ENCODE data around the gene GPC3. TPM values are rescaled to one million over a fixed set of nuclear protein-coding genes. Genes with fewer than 3 reads are reported as not detected.

GPC3 gene
- total RNA-seq, 1 experiment from 2014 or later = 0.98 TPM

- Histone ChIP-seq H3K4me3 (replicated peaks in 1 of 2; ENCODE audit: low read depth in 1 of 2, low read length in 2 of 2) (no peak overlapping the region), H2AFZ (ENCODE audit: low read depth, low read length, poor library complexity, severe bottlenecking) (no peak overlapping the region), H3K27ac (ENCODE audit: low read depth, low read length) (no peak overlapping the region), H3K27me3 (ENCODE audit: insufficient read depth, low read length) (no peaks in the 10 kb centered on the region), H3K4me1 (ENCODE audit: control insufficient read depth in 1 of 2, insufficient read depth in 2 of 2, low read length in 2 of 2) (no peaks in the 10 kb centered on the region), H3K4me2 (ENCODE audit: low read length) (no peak overlapping the region), H3K36me3 (ENCODE audit: control insufficient read depth in 1 of 2, insufficient read depth in 2 of 2, low read length in 2 of 2) (no peaks in the 10 kb centered on the region), H3K9ac (ENCODE audit: low read length) (no peak overlapping the region), H3K9me3 (ENCODE audit: control insufficient read depth in 1 of 2, insufficient read depth in 1 of 2, low read depth in 1 of 2, low read length in 2 of 2) (no peaks in the 10 kb centered on the region), H3K9me2 (ENCODE audit: insufficient read depth) (no peaks in the 10 kb centered on the region), H4K20me1 (ENCODE audit: insufficient read depth) (no peaks in the 10 kb centered on the region), H3K79me2 (ENCODE audit: insufficient read depth, low read length) (no peaks in the 10 kb centered on the region)
- ATAC-seq (no peak), DNase-seq (ENCODE audit: low read depth, low spot score) (no peak)
- ChIA-PET CTCF (interaction anchor here (1.0 to 1.9 kb wide), 7 partner anchors 77 to 447 kb away, joined by 3 to 11 read pairs (median 4); no protein-coding TSS in a partner anchor), POLR2A (no interaction called here), RAD21 (ENCODE audit: low non-redundant PET in 1 of 2, low total read pairs in 2 of 2, uncharacterized antibody in 2 of 2, unreplicated experiment in 2 of 2) (interaction anchor here (0.5 to 1.4 kb wide), 3 partner anchors 95 to 989 kb away, joined by 3 to 4 read pairs (median 3); no protein-coding TSS in a partner anchor)
- TF ChIP-seq SP1 (IDR thresholded peaks at IDR 0.05; ENCODE audit: low read depth) (no peak), POLR2A (IDR thresholded peaks at IDR 0.05; ENCODE audit: borderline replicate concordance, extremely low read depth, insufficient read depth, insufficient read length) (no peak), ZBTB33 (IDR thresholded peaks at IDR 0.05; ENCODE audit: extremely low read depth, insufficient replicate concordance, low read length) (no peak), EGR1 (IDR thresholded peaks at IDR 0.05; ENCODE audit: low read depth) (no peak), ATF3 (IDR thresholded peaks at IDR 0.05) (no peak), ZNF274 (IDR thresholded peaks at IDR 0.05; ENCODE audit: low read depth, low read length) (no peak), CBX3 (IDR thresholded peaks at IDR 0.05; ENCODE audit: low read depth) (no peak), SIN3A (IDR thresholded peaks at IDR 0.05; ENCODE audit: low read depth) (no peak), YY1 (IDR thresholded peaks at IDR 0.05; ENCODE audit: extremely low read depth, insufficient replicate concordance, low read depth, low read length) (no peak), MAX (IDR thresholded peaks at IDR 0.05) (no peak), FOSL1 (IDR thresholded peaks at IDR 0.05; ENCODE audit: low read depth) (no peak), ELF1 (IDR thresholded peaks at IDR 0.05; ENCODE audit: borderline replicate concordance, low read depth) (no peak), SRF (IDR thresholded peaks at IDR 0.05; ENCODE audit: low read depth) (no peak), REST (IDR thresholded peaks at IDR 0.05; ENCODE audit: low read depth) (no peak)
- BruUV-seq (replicated peaks) = no TSS peak
- intact Hi-C loops (cut with micrococcal nuclease) = loop anchor here (1.0 to 10.0 kb wide), 2 partner anchors 79 to 137 kb away; no protein-coding TSS in a partner anchor
These were observed 287.7 kb downstream of the GPC3 start for GRCh38 chrX:133697656-133698055.
